Activated gamma-delta T cell treated with anti-CD3 and anti-CD28 coated beads, Interleukin-2, amount 50 U/mL, for 16 hours (primary cell): ENCODE measurements around the gene WDR6.
A peak's percentile ranks its signal among the peaks of the same experiment; 100 is the strongest.

Experiments used
- DNase-seq: peaks from one replicate; pipeline ENCODE4 v3.0.0-alpha.2; 2020; ENCODE audit warnings: low read depth

Gene WDR6, protein sequence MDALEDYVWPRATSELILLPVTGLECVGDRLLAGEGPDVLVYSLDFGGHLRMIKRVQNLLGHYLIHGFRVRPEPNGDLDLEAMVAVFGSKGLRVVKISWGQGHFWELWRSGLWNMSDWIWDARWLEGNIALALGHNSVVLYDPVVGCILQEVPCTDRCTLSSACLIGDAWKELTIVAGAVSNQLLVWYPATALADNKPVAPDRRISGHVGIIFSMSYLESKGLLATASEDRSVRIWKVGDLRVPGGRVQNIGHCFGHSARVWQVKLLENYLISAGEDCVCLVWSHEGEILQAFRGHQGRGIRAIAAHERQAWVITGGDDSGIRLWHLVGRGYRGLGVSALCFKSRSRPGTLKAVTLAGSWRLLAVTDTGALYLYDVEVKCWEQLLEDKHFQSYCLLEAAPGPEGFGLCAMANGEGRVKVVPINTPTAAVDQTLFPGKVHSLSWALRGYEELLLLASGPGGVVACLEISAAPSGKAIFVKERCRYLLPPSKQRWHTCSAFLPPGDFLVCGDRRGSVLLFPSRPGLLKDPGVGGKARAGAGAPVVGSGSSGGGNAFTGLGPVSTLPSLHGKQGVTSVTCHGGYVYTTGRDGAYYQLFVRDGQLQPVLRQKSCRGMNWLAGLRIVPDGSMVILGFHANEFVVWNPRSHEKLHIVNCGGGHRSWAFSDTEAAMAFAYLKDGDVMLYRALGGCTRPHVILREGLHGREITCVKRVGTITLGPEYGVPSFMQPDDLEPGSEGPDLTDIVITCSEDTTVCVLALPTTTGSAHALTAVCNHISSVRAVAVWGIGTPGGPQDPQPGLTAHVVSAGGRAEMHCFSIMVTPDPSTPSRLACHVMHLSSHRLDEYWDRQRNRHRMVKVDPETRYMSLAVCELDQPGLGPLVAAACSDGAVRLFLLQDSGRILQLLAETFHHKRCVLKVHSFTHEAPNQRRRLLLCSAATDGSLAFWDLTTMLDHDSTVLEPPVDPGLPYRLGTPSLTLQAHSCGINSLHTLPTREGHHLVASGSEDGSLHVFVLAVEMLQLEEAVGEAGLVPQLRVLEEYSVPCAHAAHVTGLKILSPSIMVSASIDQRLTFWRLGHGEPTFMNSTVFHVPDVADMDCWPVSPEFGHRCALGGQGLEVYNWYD

GRCh38 chr3:49007068-49007770 lies at the start of gene WDR6:
WDR6 (plus strand) TSS chr3:49007391; CDS start chr3:49007432, 41 bp downstream.
- peak; percentile 91 for DNase-seq

GRCh38 chr3:48960841-48961413 lies 46.3 kb upstream of the WDR6 start:
- DNase-seq = no peak

DNA sequence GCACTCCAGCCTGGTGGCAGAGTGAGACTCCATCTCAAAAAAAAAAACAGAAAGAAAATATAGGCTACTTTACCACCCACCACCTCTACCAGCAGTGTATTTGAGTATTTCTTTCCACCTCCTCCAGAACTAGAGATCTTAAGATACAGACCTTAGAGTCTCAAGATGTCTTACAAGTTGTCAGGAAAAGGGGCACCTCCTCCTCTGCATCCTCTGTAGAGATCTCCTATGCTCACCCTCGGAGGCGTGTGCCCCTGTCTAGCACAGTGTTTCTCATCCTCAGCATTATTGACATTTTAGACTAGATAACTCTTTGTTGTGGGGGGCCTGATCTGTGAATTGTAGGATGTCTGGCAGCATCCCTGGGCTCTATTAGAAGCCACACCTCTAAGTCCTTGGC lies 44.9 kb upstream of the WDR6 start:
- no peak for DNase-seq

DNA sequence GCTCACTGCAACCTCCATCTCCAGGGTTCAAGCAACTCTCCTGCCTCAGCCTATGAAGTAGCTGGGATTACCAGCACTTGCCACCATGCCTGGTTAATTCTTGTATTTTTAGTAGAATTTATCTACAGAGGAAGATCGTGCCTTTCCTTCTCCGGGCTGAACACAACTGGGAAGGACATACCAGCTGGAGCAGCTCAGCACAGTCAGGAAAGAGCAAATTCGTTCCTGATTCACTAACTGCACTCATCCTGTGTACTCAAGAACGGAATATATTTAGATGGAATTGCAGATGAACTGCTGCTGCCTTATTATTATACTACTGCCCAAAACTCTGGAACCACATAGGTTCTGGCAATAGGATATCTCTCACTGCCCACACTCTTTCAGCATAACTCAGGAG lies 44.3 kb upstream of the WDR6 start:
- DNase-seq = no peak

GRCh38 chr3:48963591-48963990 lies 43.6 kb upstream of the WDR6 start:
- DNase-seq = no peak

GRCh38 chr3:48966367-48966766 lies 40.8 kb upstream of the WDR6 start:
- no peak for DNase-seq

DNA sequence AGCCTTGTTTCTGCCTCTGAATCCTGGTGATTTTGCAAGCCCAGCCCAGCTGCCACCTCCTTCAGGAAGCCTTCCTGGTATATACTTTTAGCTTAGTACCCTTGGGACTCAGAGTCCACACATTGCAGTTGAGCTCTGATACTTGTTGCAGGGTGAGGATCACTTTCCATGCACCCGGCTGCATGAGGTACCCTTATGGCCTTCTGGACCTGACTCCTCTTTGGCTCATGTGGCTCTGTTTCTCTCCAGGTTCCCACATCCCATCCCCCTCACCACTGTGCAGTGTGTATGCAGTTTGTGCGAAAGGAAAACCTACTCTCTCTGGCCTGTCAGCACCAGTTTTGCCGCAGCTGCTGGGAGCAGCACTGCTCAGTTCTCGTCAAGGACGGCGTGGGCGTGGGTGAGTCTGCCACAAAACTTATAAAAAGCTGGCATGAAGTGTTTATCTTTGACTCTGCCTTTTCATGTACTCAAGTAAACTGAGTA lies 40.3 kb upstream of the WDR6 start:
- DNase-seq = no peak

DNA sequence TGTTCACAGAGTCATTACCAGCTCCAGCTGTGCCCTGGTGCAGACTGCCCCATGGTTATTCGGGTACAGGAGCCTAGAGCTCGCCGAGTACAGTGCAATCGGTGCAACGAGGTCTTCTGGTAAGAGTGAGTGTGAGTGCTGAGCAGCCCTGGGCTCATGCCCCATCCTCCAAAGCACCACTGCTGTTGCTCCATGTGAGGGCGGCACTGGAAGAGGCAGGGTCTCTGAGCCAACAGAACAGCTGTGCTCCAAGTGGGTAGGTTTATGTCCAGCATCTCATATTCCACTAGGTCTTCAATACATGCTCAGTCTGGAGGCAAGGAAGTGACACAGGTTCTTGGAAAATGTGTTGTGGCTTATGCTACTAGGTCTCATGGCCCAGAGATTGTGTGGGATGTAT lies 36.6 kb upstream of the WDR6 start:
- no peak for DNase-seq

DNA sequence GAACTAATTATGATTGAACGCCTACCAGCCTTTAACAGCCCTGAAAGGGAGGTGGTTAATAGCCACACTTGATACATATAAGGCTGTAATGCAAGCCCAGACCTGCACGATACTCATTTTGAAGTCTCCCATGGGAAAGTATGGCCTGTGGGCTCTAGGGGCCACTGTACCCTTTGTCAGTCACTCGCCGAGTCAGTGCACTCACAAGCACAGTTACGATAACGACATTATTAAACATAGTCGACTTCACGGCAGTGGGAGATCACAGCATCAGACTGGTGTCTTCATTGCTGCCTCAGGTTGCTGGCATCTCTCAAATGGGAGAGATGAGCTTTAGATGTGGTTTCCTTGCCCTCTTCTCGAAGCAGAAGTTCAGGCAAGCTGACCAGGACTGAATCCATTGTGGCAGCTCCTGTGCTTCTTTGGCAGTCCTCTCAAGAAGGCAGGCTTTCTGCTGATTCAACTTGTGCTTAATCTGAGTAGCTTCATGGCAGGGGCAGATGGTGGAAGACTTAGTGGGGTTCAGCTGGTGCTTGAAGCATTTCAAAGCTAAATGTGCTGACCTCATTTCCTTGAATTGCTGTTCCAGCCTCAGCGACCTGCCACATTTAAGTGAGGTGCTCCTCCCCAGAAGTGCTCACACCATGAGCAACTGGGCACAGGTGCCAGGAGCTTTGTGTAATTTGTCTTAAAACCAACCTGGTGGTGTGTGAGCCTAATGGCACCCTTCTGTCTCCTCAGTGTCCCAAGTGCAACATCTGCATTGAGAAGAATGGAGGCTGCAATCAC lies 32.9 kb upstream of the WDR6 start:
- DNase-seq = no peak

- DNase-seq = no peak
Observed at GRCh38 chr3:48979451-48979850, 27.7 kb upstream of the WDR6 start.

DNA sequence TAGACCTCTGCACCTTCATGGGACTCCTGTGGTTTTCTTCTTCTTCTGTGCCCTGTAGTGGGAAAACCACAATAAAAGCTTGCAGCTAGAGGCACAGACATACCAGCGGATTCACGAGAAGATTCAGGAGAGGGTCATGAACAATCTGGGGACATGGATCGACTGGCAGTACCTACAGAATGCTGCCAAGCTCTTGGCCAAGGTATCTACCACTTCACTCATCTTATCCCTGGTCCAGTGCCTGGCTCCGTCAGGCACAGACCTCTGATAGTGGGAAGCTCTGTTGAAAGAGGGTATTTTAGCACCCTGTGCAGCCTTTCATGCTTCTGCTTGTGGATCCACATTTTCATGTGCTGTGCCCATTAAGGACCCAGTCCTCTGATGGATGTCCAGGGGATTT lies 26.9 kb upstream of the WDR6 start:
- DNase-seq = no peak

DNA sequence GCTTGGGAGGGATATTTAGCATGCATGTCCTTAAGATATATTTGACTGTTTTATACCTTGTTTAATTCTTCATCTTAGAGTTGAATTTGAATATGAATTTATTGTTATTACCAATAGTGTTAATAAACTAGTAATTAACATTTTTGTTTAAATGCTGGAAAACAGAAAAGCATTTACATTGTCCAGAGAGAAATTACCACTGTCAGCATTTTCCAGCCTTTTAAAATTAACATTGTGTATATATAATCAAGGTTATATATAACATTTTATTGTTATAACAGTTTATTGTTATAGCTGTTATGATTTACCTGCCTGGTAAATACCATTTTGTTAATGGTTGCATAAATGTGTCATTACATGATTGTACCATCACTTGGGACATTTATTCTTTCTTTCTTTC lies 25.2 kb upstream of the WDR6 start:
- DNase-seq = no peak

GRCh38 chr3:48982686-48983085 lies 24.5 kb upstream of the WDR6 start:
- DNase-seq = no peak

DNA sequence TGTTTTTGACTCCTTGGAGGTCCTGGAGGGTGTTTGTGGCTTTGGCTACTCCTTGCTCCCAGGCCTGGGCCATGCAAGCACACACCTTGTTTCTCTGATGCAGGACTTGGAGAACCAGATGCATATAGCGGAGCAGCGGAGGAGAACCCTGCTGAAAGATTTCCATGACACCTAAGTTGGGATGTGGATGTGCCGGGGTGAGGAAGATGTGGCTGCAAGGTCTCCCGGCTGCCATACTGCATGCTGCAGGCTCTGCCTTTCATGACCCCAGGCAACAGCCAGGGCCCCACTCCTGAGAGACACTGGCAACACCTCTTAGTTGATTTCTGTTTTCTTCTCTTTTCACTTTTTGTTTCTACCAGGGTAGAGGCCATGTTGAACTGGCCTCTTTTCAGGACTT lies 24.1 kb upstream of the WDR6 start:
- no peak for DNase-seq

DNA sequence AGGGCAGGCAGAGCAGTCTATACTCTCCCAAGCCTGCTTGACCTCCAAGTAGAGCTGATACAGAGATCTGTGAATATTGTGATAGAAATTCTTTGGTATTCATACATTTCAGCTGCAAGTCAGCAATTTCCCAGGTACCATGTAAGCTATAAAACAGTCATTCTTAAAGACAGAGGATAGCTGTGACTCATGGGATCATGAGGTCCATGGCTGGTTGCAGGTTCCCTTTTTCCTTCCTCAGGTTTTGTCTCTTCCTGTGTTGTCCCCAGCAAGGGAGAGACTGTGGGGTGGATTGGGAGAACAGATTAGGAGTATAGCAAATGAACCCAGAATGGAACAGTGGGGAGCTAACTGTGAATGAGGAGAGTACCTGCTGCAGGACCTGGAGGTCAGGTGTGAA lies 22.5 kb upstream of the WDR6 start:
- no peak for DNase-seq

GRCh38 chr3:48985831-48986376 lies 21.3 kb upstream of the WDR6 start:
- DNase-seq = no peak

DNA sequence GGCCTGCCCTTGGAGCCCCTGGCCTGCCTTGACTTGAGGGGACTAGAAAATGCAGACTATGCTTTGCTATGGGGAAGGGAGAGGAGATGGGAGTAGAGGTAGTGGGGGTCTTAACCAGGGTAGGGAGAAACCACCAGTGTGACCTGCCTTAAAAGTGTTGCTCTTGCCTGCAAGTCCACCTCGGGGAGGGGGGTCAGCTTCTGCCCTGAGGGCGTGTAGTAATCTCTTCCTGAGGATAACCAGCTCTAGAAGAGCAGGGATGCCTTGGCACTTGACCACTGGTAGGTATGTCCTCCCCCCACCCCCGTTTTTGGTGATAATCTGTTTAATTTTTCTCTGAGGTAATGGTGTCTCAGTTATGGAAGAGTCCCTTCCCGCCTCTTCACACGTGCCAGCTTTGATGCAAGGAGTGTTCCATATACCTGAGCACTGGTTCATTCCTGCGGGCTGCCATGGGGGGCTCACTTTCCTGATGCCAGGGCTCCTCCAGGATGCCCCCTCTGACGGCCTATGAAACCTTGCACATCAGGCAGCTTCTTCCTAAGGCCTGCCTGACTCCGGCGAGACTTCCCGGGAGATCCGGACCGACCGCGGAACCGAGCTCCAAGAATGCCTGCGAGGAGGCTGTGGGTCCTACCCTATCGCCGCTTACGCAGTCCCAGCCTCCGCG lies 17.9 kb upstream of the WDR6 start:
- no peak for DNase-seq

- DNase-seq = peak; percentile 69
Observed at GRCh38 chr3:48989796-48990635, 17.2 kb upstream of the WDR6 start, which contains the start of gene P4HTM. P4HTM (plus strand) TSS chr3:48990241; CDS start chr3:48990257, 16 bp downstream.
